ENCODE measurements around the gene PLAC1. TPM values are rescaled to one million over a fixed set of nuclear protein-coding genes. Genes with fewer than 3 reads are reported as not detected.

PLAC1 gene
- total and polyA plus RNA-seq, 2 of the 13 experiments (the other 11 are each of a cell fraction or from before 2014, with no cell fraction given) = 0.40 to 2.7 TPM

DNA sequence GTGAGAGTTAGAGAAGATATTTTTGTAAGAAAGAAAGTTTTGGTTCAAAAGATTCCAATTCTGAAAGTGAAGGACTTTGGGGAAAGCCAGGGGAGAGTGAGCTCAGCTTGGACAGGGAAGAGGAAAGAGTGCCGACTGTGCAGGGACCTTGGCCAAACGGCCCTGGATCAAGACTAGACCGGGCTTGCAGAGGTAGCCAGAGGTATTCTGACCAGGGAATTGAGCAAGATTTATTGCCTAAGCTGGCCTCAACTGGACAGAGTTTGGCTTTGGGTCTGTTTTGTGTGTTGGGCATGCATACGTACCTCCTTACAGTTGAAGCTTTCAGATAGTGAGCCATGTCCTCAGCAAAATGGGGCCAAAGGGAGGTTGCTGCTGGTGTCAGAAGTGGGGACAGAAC lies 11.6 kb downstream of the PLAC1 start:
- POLR2A ChIA-PET = no interaction called here
- WGBS (ENCODE audit: low lambda C conversion rate) = 0% methylated on average over 3 of the region's 4 CpGs
- Histone ChIP-seq H3K36me3 (replicated peaks in 1 of 2; ENCODE audit: control insufficient read depth in 1 of 2, insufficient read depth in 2 of 2, low read length in 2 of 2) (no peaks in the 10 kb centered on the region), H3K27ac (ENCODE audit: extremely low read length, insufficient read depth, low read length) (no peak overlapping the region), H3K4me2 (ENCODE audit: low read depth, low read length) (no peak overlapping the region), H2AFZ (ENCODE audit: low read length) (no peak overlapping the region), H4K20me1 (ENCODE audit: insufficient read depth, low read length) (no peaks in the 10 kb centered on the region), H3K9me3 (ENCODE audit: low read length) (no peaks in the 10 kb centered on the region), H3K9ac (ENCODE audit: insufficient read depth, low read depth, low read length) (no peak overlapping the region), H3K4me1 (ENCODE audit: insufficient read depth, low read length) (no peaks in the 10 kb centered on the region), H3K27me3 (ENCODE audit: control insufficient read depth in 1 of 2, insufficient read depth in 2 of 2, low read length in 2 of 2) (no peaks in the 10 kb centered on the region; a peak in 1 of 5 replicates), H3K4me3 (replicated peaks in 1 of 3; ENCODE audit: insufficient read depth in 1 of 3, low read depth in 2 of 3, low read length in 3 of 3) (no peak overlapping the region), H3K79me2 (ENCODE audit: insufficient read depth, low read length) (no peaks in the 10 kb centered on the region)
- BruUV-seq (replicated peaks) = no TSS peak
- TF ChIP-seq ZNF773 (CRISPR knock-in tag; IDR thresholded peaks at IDR 0.05; ENCODE audit: borderline replicate concordance) = no peak
- TF ChIP-seq GATA4 (IDR thresholded peaks at IDR 0.05; ENCODE audit: borderline replicate concordance, low read depth) = no peak
- no peak for TF ChIP-seq HDAC1 (CRISPR knock-in tag; IDR thresholded peaks at IDR 0.05)
- intact Hi-C loops (cut with micrococcal nuclease; ENCODE audit: unreplicated experiment) (no loop called here), in situ Hi-C loops (cut with HindIII; ENCODE audit: extremely low pct_ligation_motif_present, low pct_unique_long_range_greater_than_20kb) (no loop called here)
- CTCF ChIA-PET (ENCODE audit: low intra/inter-chr PET ratio, low total read pairs) = no interaction called here
- no peak for DNase-seq (ENCODE audit: low spot score)
- FAIRE-seq = no peak
- ATAC-seq = no peak

DNA sequence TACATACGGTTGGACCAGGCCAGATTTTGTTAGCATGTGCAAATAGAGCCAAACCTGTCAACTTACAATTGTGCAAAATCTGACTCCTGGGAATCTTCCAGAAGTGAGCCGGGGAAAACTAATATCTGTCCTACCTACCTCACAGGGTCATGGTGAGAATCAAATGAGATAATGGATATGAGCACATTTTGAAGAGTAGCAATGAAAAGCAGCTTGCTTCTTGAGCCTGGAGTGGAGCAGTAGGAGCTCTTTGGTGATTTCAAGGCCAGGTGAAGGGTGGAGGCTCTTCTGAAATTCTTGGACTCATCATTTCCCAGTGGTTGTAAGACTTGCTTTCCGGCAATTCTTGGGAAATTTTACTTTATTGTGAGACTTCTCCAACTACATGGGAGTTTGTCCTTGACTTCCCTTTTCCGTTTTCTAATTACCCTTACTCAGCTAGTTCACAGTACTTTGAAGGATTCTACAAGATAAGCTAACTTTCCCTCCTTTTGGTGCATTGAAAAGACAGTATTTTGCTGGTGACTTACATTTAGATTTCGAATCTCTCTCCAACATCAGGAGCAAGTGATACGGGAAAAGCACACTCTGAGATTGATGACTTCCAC lies 12.2 kb downstream of the PLAC1 start:
- POLR2A ChIA-PET = no interaction called here

More for the DNA sequence above, 12.2 kb downstream of the PLAC1 start:
- intact Hi-C loops (cut with micrococcal nuclease; ENCODE audit: unreplicated experiment) = no loop called here
- no TSS peak for BruUV-seq (replicated peaks)
- H3K36me3 ChIP-seq (replicated peaks in 1 of 2; ENCODE audit: control insufficient read depth in 1 of 2, insufficient read depth in 2 of 2, low read length in 2 of 2) = no peaks in the 10 kb centered on the region
- no peak overlapping the region for H3K4me3 ChIP-seq (replicated peaks in 1 of 3; ENCODE audit: insufficient read depth in 1 of 3, low read depth in 2 of 3, low read length in 3 of 3)
- H3K9me3 ChIP-seq (ENCODE audit: low read length) = no peaks in the 10 kb centered on the region
- no peak overlapping the region for H2AFZ ChIP-seq (ENCODE audit: low read length)
- DNase-seq (ENCODE audit: low spot score) (no peak), ATAC-seq (no peak), FAIRE-seq (no peak)
- no peaks in the 10 kb centered on the region for H4K20me1 ChIP-seq (ENCODE audit: insufficient read depth, low read length)
- no peak for TF ChIP-seq PHF8 (CRISPR knock-in tag; IDR thresholded peaks at IDR 0.05)
- TF ChIP-seq CAMTA2 (CRISPR knock-in tag; IDR thresholded peaks at IDR 0.05; ENCODE audit: borderline replicate concordance) = no peak
- TF ChIP-seq ZFP90 (CRISPR knock-in tag; IDR thresholded peaks at IDR 0.05; ENCODE audit: borderline replicate concordance) = no peak
- TF ChIP-seq ZNF614 (CRISPR knock-in tag; IDR thresholded peaks at IDR 0.05; ENCODE audit: borderline replicate concordance) = no peak
- TF ChIP-seq GRHL1 (CRISPR knock-in tag; conservative IDR thresholded peaks at IDR 0.05) = no peak
- TF ChIP-seq ERF (CRISPR knock-in tag; IDR thresholded peaks at IDR 0.05) = no peak
- no peak for TF ChIP-seq HMG20A (CRISPR knock-in tag; IDR thresholded peaks at IDR 0.05; ENCODE audit: borderline replicate concordance)
- no peak for TF ChIP-seq ZNF737 (CRISPR knock-in tag; IDR thresholded peaks at IDR 0.05; ENCODE audit: borderline replicate concordance)
- no peak for TF ChIP-seq KAT8 (CRISPR knock-in tag; IDR thresholded peaks at IDR 0.05)
- TF ChIP-seq KLF13 (CRISPR knock-in tag; IDR thresholded peaks at IDR 0.05) = no peak
- TF ChIP-seq, protein P1, sequence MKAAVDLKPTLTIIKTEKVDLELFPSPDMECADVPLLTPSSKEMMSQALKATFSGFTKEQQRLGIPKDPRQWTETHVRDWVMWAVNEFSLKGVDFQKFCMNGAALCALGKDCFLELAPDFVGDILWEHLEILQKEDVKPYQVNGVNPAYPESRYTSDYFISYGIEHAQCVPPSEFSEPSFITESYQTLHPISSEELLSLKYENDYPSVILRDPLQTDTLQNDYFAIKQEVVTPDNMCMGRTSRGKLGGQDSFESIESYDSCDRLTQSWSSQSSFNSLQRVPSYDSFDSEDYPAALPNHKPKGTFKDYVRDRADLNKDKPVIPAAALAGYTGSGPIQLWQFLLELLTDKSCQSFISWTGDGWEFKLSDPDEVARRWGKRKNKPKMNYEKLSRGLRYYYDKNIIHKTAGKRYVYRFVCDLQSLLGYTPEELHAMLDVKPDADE (CRISPR knock-in tag; IDR thresholded peaks at IDR 0.05) = no peak
- WGBS (ENCODE audit: low lambda C conversion rate) = 35% methylated on average over 6 of the region's 6 CpGs
- H3K4me1 ChIP-seq (ENCODE audit: insufficient read depth, low read length) = no peaks in the 10 kb centered on the region
- in situ Hi-C loops (cut with HindIII; ENCODE audit: extremely low pct_ligation_motif_present, low pct_unique_long_range_greater_than_20kb) = no loop called here
- H3K79me2 ChIP-seq (ENCODE audit: insufficient read depth, low read length) = no peaks in the 10 kb centered on the region
- no peaks in the 10 kb centered on the region; a peak in 1 of 5 replicates for H3K27me3 ChIP-seq (ENCODE audit: control insufficient read depth in 1 of 2, insufficient read depth in 2 of 2, low read length in 2 of 2)
- H3K27ac ChIP-seq (ENCODE audit: extremely low read length, insufficient read depth, low read length) = no peak overlapping the region
- CTCF ChIA-PET (ENCODE audit: low intra/inter-chr PET ratio, low total read pairs) = no interaction called here
- no peak overlapping the region for H3K9ac ChIP-seq (ENCODE audit: insufficient read depth, low read depth, low read length)
- no peak overlapping the region for H3K4me2 ChIP-seq (ENCODE audit: low read depth, low read length)

Measured in HepG2 (cell line).